Adrenal gland (tissue), 5 donors: Measurements from ENCODE around the gene ATP5MC3.

Experiments
- POLR2A ChIP-seq, 2 donors: fragments of 450-650 bp; IDR thresholded peaks; one replicate each; pipeline ENCODE4 v1.6.1; 2017; ENCODE audit warnings: antibody characterized with exemption in 2 of 2, mild to moderate bottlenecking in 2 of 2, moderate library complexity in 1 of 2
- TF ChIP-seq, protein P1 (sequence below), 6 experiments: fragments of 450-650 bp in 4 of 6; fragments of 200-600 bp in 2 of 6; sonication (generic) in 1 of 6; IDR thresholded peaks; 1 replicate in 5 of 6; 2 replicates in 1 of 6; pipeline versions ENCODE4 v1.5.1 to v1.8.0; 2016 to 2021; ENCODE audit warnings: antibody characterized with exemption in 6 of 6, mild to moderate bottlenecking in 2 of 6, moderate library complexity in 1 of 6
- donor health status: DM: no; HTN: no; CAD: no.

DNA sequence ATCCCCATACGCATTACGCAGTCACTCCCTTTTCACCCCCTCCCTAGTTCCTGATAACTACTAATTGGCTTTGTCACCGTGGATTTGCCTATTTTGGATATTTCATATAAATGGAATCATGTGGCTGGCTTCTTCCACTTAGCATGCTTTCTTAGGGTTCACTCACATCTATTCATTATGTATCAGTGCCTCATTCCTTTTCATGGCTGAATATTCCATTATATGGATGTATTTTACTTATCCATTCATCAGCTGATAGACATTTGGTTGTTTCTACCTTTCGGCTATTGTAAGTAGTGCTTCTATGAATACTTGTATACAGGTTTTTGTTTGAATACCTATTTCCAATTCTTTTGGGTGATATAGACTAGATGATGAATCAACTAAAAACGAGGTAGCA, 4.9 kb downstream of the ATP5MC3 start:
- TF ChIP-seq, protein P1, sequence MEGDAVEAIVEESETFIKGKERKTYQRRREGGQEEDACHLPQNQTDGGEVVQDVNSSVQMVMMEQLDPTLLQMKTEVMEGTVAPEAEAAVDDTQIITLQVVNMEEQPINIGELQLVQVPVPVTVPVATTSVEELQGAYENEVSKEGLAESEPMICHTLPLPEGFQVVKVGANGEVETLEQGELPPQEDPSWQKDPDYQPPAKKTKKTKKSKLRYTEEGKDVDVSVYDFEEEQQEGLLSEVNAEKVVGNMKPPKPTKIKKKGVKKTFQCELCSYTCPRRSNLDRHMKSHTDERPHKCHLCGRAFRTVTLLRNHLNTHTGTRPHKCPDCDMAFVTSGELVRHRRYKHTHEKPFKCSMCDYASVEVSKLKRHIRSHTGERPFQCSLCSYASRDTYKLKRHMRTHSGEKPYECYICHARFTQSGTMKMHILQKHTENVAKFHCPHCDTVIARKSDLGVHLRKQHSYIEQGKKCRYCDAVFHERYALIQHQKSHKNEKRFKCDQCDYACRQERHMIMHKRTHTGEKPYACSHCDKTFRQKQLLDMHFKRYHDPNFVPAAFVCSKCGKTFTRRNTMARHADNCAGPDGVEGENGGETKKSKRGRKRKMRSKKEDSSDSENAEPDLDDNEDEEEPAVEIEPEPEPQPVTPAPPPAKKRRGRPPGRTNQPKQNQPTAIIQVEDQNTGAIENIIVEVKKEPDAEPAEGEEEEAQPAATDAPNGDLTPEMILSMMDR (IDR thresholded peaks at IDR 0.05) = no peak
- TF ChIP-seq POLR2A (IDR thresholded peaks at IDR 0.05) = no peak
